Gastroesophageal sphincter (tissue), 4 donors: Measurements from ENCODE around the gene DCAKD. TPM values are rescaled to one million over a fixed set of nuclear protein-coding genes. Genes with fewer than 3 reads are reported as not detected.

Source experiments
- ATAC-seq: fragments of 150-250 bp; one replicate; pipeline ENCODE4 v1.9.1; 2016; ENCODE audit warnings: mild to moderate bottlenecking, moderate library complexity
- H3K27ac ChIP-seq, 4 donors: fragments of 200-600 bp; sonication (generic) in 3 of 4; 1 replicate in 3 of 4; 2 replicates in 1 of 4; pipeline ENCODE4 v1.5.1; 2016 to 2019
- H3K27me3 ChIP-seq: fragments of 200-600 bp; sonication (generic); one replicate; pipeline ENCODE4 v1.5.1; 2019
- H3K36me3 ChIP-seq, 2 donors: fragments of 200-600 bp; sonication (generic); one replicate each; pipeline ENCODE4 v1.5.1; 2019; ENCODE audit warnings: control low read depth in 1 of 2
- H3K4me1 ChIP-seq, 3 donors: fragments of 200-600 bp; sonication (generic); 1 replicate in 2 of 3; 2 replicates in 1 of 3; pipeline ENCODE4 v1.5.1; 2016 to 2019; ENCODE audit warnings: control low read depth in 2 of 3
- H3K4me3 ChIP-seq, 2 donors: fragments of 200-600 bp; sonication (generic); one replicate each; pipeline ENCODE4 v1.5.1; 2019; ENCODE audit warnings: mild to moderate bottlenecking in 1 of 2, moderate library complexity in 1 of 2
- H3K9me3 ChIP-seq, 3 donors: fragments of 200-600 bp; sonication (generic); one replicate each; pipeline ENCODE4 v1.5.1; 2017 to 2019; ENCODE audit warnings: control low read depth in 2 of 3
- CTCF ChIP-seq, 4 experiments: fragments of 200-600 bp in 2 of 4; fragments of 450-650 bp in 2 of 4; sonication (generic) in 1 of 4; IDR thresholded peaks; one replicate each; pipeline ENCODE4 v1.5.1; 2017 to 2019; ENCODE audit warnings: antibody characterized with exemption in 4 of 4, mild to moderate bottlenecking in 2 of 4, moderate library complexity in 2 of 4
- EP300 ChIP-seq: sonication (generic); formaldehyde crosslinking; IDR thresholded peaks from one replicate; pipeline ENCODE4 v1.6.1; 2017; ENCODE audit warnings: antibody characterized with exemption, mild to moderate bottlenecking
- POLR2A ChIP-seq, 2 donors: fragments of 450-650 bp; IDR thresholded peaks; one replicate each; pipeline ENCODE4 v1.6.1; 2017; ENCODE audit warnings: antibody characterized with exemption in 2 of 2, mild to moderate bottlenecking in 2 of 2, moderate library complexity in 1 of 2
- POLR2AphosphoS5 ChIP-seq: sonication (generic); formaldehyde crosslinking; IDR thresholded peaks from one replicate; pipeline ENCODE4 v1.6.1; 2017; ENCODE audit warnings: antibody characterized with exemption
- WGBS, 2 donors: methylation state at CpG; one replicate each; pipeline ENCODE4 v1.1.5; 2018; ENCODE audit warnings: low coverage in 1 of 2; 5-methylcytosine and 5-hydroxymethylcytosine counted together
- total RNA-seq, 4 donors: library from RNA; depleted of rRNA; stranded (reverse); fragments of >200 nt; gene quantifications; one replicate each; pipeline ENCODE4 v1.1.0, GENCODE V29; 2016

The DCAKD gene
- total RNA-seq, 4 donors from 2014 or later: 50.3 to 68.2 (median 58.0) TPM

GRCh38 chr17:44998646-44999045, 52.8 kb downstream of the DCAKD start:
- Histone ChIP-seq H3K4me1 (peaks cover 0 to 5% (median 0%) of the 10 kb centered on the region in 3 donors), H3K36me3 (no peaks in the 10 kb centered on the region), H3K9me3 (peaks cover 0 to 9% (median 0%) of the 10 kb centered on the region in 3 donors), H3K4me3 (no peak overlapping the region), H3K27me3 (no peaks in the 10 kb centered on the region), H3K27ac (no peak overlapping the region)
- no peak for ATAC-seq
- TF ChIP-seq EP300 (no peak), CTCF (IDR thresholded peaks at IDR 0.05) (no peak), POLR2AphosphoS5 (no peak), POLR2A (IDR thresholded peaks at IDR 0.05) (no peak)

GRCh38 chr17:44997733-44998520, 53.5 kb downstream of the DCAKD start:
- Histone ChIP-seq H3K36me3 (no peaks in the 10 kb centered on the region), H3K27ac (no peak overlapping the region), H3K9me3 (peaks cover 0 to 9% (median 0%) of the 10 kb centered on the region in 3 donors), H3K4me3 (no peak overlapping the region), H3K27me3 (no peaks in the 10 kb centered on the region), H3K4me1 (peaks cover 0 to 5% (median 0%) of the 10 kb centered on the region in 3 donors)
- ATAC-seq: no peak
- WGBS, 2 donors: 59% methylated on average over 5 of the region's 7 CpGs; no CpG with 5 or more reads in 1 of the 2 donors
- TF ChIP-seq POLR2A (IDR thresholded peaks at IDR 0.05): no peak
- no peak for TF ChIP-seq POLR2AphosphoS5
- TF ChIP-seq EP300: no peak
- TF ChIP-seq CTCF (IDR thresholded peaks at IDR 0.05): no peak

GRCh38 chr17:44996304-44996703, 55.1 kb downstream of the DCAKD start:
- TF ChIP-seq CTCF (IDR thresholded peaks at IDR 0.05) (no peak), POLR2A (IDR thresholded peaks at IDR 0.05) (no peak), EP300 (no peak), POLR2AphosphoS5 (no peak)
- Histone ChIP-seq H3K4me1 (peaks cover 0 to 5% (median 0%) of the 10 kb centered on the region in 3 donors), H3K9me3 (peaks cover 0 to 9% (median 0%) of the 10 kb centered on the region in 3 donors), H3K4me3 (no peak overlapping the region), H3K27me3 (no peaks in the 10 kb centered on the region), H3K36me3 (no peaks in the 10 kb centered on the region), H3K27ac (no peak overlapping the region)
- no peak for ATAC-seq
- WGBS, 2 donors: 20% methylated on average over 1 of the region's 10 CpGs; no CpG with 5 or more reads in 1 of the 2 donors

GRCh38 chr17:44995436-44996001, 55.9 kb downstream of the DCAKD start:
- Histone ChIP-seq H3K27me3 (no peaks in the 10 kb centered on the region), H3K9me3 (peaks cover 0 to 9% (median 0%) of the 10 kb centered on the region in 3 donors), H3K36me3 (no peaks in the 10 kb centered on the region), H3K4me1 (peaks cover 0 to 5% (median 0%) of the 10 kb centered on the region in 3 donors), H3K4me3 (no peak overlapping the region), H3K27ac (no peak overlapping the region)
- 14 to 48% methylated on average over 2 to 5 of the region's 11 CpGs for WGBS, 2 donors
- TF ChIP-seq POLR2A (IDR thresholded peaks at IDR 0.05): no peak
- no peak for TF ChIP-seq EP300
- TF ChIP-seq CTCF (IDR thresholded peaks at IDR 0.05): no peak
- TF ChIP-seq POLR2AphosphoS5: no peak
- ATAC-seq: no peak
